ENCODE measurements around the gene PIEZO1. TPM values are rescaled to one million over a fixed set of nuclear protein-coding genes. Genes with fewer than 3 reads are reported as not detected.
"Not testable (repeated sequence)": the region's sequence is repeated elsewhere in the genome, so short reads cannot be mapped to it uniquely, and the experiment has no call there.

PIEZO1 gene
- total RNA-seq, 1 experiment from 2014 or later = 71.1 TPM

- Histone ChIP-seq H3K4me1 (ENCODE audit: insufficient read depth, low read length) (no peaks in the 10 kb centered on the region), H3K56ac (ENCODE audit: insufficient read length, low read depth, low read length) (no peak overlapping the region), H3K4me2 (ENCODE audit: insufficient read depth, insufficient read length, low read length) (no peak overlapping the region), H2BK20ac (ENCODE audit: low read depth, low read length, poor library complexity, severe bottlenecking) (no peak overlapping the region), H4K5ac (ENCODE audit: insufficient read length, low read depth, low read length) (no peak overlapping the region), H2BK5ac (ENCODE audit: insufficient read length, low read length) (no peak overlapping the region), H3K79me2 (ENCODE audit: insufficient read depth, low read length) (no peaks in the 10 kb centered on the region), H3K27me3 (ENCODE audit: insufficient read depth, low read length) (no peaks in the 10 kb centered on the region), H3K23ac (ENCODE audit: insufficient read length, low read depth, low read length) (no peak overlapping the region), H2AK5ac (ENCODE audit: insufficient read length, low read length) (no peak overlapping the region), H2BK120ac (ENCODE audit: low read depth, low read length, poor library complexity, severe bottlenecking) (no peak overlapping the region), H4K8ac (replicated peaks; ENCODE audit: insufficient read length, low read depth, low read length) (no peak overlapping the region), H2BK15ac (ENCODE audit: low read depth, low read length) (no peak overlapping the region), H3K79me1 (ENCODE audit: insufficient read depth, low read depth, low read length, poor library complexity, severe bottlenecking) (no peaks in the 10 kb centered on the region), H3K18ac (ENCODE audit: insufficient read length, low read depth, low read length) (no peak overlapping the region), H3K14ac (ENCODE audit: insufficient read depth, low read length) (no peak overlapping the region), H3K23me2 (ENCODE audit: insufficient read length, low read depth, low read length, poor library complexity, severe bottlenecking) (no peaks in the 10 kb centered on the region), H3K27ac (ENCODE audit: insufficient read length, low read depth, low read length) (no peak overlapping the region), H3K4ac (ENCODE audit: low read depth, low read length) (no peak overlapping the region), H2BK12ac (ENCODE audit: insufficient read length, low read depth, low read length) (no peak overlapping the region), H3K9me3 (ENCODE audit: control insufficient read depth, low read depth, low read length) (no peaks in the 10 kb centered on the region), H4K20me1 (ENCODE audit: control insufficient read depth, insufficient read depth, insufficient read length) (no peaks in the 10 kb centered on the region), H2AFZ (ENCODE audit: low read length) (no peak overlapping the region), H3K9ac (ENCODE audit: extremely low read depth, insufficient read length, low read length) (no peak overlapping the region), H4K91ac (ENCODE audit: insufficient read length, low read depth, low read length) (no peak overlapping the region), H3T11ph (ENCODE audit: low read length) (no peak overlapping the region)
- peaks cover 3% of the 10 kb centered on the region in 2 experiments; a peak in 2 of 5 replicates for H3K9me3 Mint-ChIP-seq
- no CpG with 5 or more reads among the region's 10 CpGs for WGBS (ENCODE audit: extremely low coverage, insufficient read length, low lambda C conversion rate)
- H3K4me1 Mint-ChIP-seq = peaks cover 9 to 10% of the 10 kb centered on the region in 2 experiments
- H3K36me3 Mint-ChIP-seq (ENCODE audit: insufficient read depth in 1 of 3, low read depth in 3 of 3) = peaks cover 13 to 32% (median 16%) of the 10 kb centered on the region in 3 experiments
- H3K27ac Mint-ChIP-seq = peak overlapping the region in 1 of 3 experiments; percentile 15; a peak in 1 of 7 replicates
- H3K27me3 Mint-ChIP-seq (ENCODE audit: low read depth) = no peaks in the 10 kb centered on the region; the same call in 1 of the 2 replicates
- no peak overlapping the region for H3K4me3 Mint-ChIP-seq
- DNase-seq = no peak
- no peak for TF ChIP-seq CTCF (conservative IDR thresholded peaks at IDR 0.05)
Measured at GRCh38 chr16:88669980-88670379, 115.0 kb downstream of the PIEZO1 start.

GRCh38 chr16:88669493-88669892, 115.5 kb downstream of the PIEZO1 start:
- not testable (repeated sequence) for H3K4ac ChIP-seq (ENCODE audit: low read depth, low read length); H3K27ac Mint-ChIP-seq; H2BK120ac ChIP-seq (ENCODE audit: low read depth, low read length, poor library complexity, severe bottlenecking); H3K23ac ChIP-seq (ENCODE audit: insufficient read length, low read depth, low read length); H3K4me1 ChIP-seq (ENCODE audit: insufficient read depth, low read length); H3K27ac ChIP-seq (ENCODE audit: insufficient read length, low read depth, low read length); H3K14ac ChIP-seq (ENCODE audit: insufficient read depth, low read length); H2BK20ac ChIP-seq (ENCODE audit: low read depth, low read length, poor library complexity, severe bottlenecking); H3K9me3 ChIP-seq (ENCODE audit: control insufficient read depth, low read depth, low read length); H3T11ph ChIP-seq (ENCODE audit: low read length); H4K91ac ChIP-seq (ENCODE audit: insufficient read length, low read depth, low read length); H2BK12ac ChIP-seq (ENCODE audit: insufficient read length, low read depth, low read length); H3K27me3 Mint-ChIP-seq (ENCODE audit: low read depth); H2AK5ac ChIP-seq (ENCODE audit: insufficient read length, low read length); H4K8ac ChIP-seq (replicated peaks; ENCODE audit: insufficient read length, low read depth, low read length); H4K20me1 ChIP-seq (ENCODE audit: control insufficient read depth, insufficient read depth, insufficient read length); H3K4me2 ChIP-seq (ENCODE audit: insufficient read depth, insufficient read length, low read length); DNase-seq; H3K18ac ChIP-seq (ENCODE audit: insufficient read length, low read depth, low read length); H4K5ac ChIP-seq (ENCODE audit: insufficient read length, low read depth, low read length); H2BK5ac ChIP-seq (ENCODE audit: insufficient read length, low read length); H3K79me1 ChIP-seq (ENCODE audit: insufficient read depth, low read depth, low read length, poor library complexity, severe bottlenecking); H3K56ac ChIP-seq (ENCODE audit: insufficient read length, low read depth, low read length); H3K4me3 Mint-ChIP-seq; H3K27me3 ChIP-seq (ENCODE audit: insufficient read depth, low read length); H3K79me2 ChIP-seq (ENCODE audit: insufficient read depth, low read length); H3K23me2 ChIP-seq (ENCODE audit: insufficient read length, low read depth, low read length, poor library complexity, severe bottlenecking); H3K9ac ChIP-seq (ENCODE audit: extremely low read depth, insufficient read length, low read length); H2BK15ac ChIP-seq (ENCODE audit: low read depth, low read length); H3K9me3 Mint-ChIP-seq; H2AFZ ChIP-seq (ENCODE audit: low read length)
- H3K4me1 Mint-ChIP-seq = peaks cover 9 to 12% of the 10 kb centered on the region in 2 experiments
- H3K36me3 Mint-ChIP-seq (ENCODE audit: insufficient read depth in 1 of 3, low read depth in 3 of 3) = peaks cover 13 to 34% (median 16%) of the 10 kb centered on the region in 3 experiments
- WGBS (ENCODE audit: extremely low coverage, insufficient read length, low lambda C conversion rate) = no CpG with 5 or more reads among the region's 8 CpGs
